Upper lobe of left lung (tissue), 4 donors: ENCODE measurements around the gene UPP2.

Source experiments
- POLR2A ChIP-seq, 4 donors: fragments of 450-650 bp; IDR thresholded peaks; one replicate each; pipeline ENCODE4 v1.5.1; 2016 to 2017; ENCODE audit warnings: antibody characterized with exemption in 4 of 4, mild to moderate bottlenecking in 2 of 4
- POLR2AphosphoS5 ChIP-seq, 2 donors: sonication (generic); formaldehyde crosslinking; IDR thresholded peaks; one replicate each; pipeline ENCODE4 v1.5.1; 2017; ENCODE audit warnings: antibody characterized with exemption in 2 of 2
- TF ChIP-seq, protein P1 (sequence below), 6 experiments: fragments of 450-650 bp in 4 of 6; fragments of 200-600 bp in 2 of 6; sonication (generic) in 2 of 6; IDR thresholded peaks; one replicate each; pipeline ENCODE4 v1.5.1; 2016 to 2019; ENCODE audit warnings: antibody characterized with exemption in 6 of 6

DNA sequence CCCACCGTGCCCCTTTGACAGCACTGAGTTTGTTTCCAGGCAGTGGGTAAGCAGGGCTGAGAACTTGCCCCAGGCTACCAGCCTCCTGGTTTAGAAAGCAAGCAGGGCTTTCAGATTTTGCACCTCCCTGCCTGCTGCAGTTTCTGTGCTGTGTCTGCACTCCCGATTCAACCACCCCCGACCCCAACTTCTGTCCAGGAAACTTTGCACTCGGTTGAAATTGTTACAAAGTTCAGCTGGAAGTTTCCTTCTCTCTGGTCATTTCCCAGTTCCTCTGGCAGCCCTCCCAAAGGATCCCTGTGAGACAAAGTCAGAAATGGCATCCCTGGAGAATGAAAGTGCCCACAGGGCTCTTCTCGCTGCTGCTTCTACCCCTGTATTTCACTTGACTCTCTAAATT is 12.4 kb upstream of the UPP2 start:
- TF ChIP-seq, protein P1, sequence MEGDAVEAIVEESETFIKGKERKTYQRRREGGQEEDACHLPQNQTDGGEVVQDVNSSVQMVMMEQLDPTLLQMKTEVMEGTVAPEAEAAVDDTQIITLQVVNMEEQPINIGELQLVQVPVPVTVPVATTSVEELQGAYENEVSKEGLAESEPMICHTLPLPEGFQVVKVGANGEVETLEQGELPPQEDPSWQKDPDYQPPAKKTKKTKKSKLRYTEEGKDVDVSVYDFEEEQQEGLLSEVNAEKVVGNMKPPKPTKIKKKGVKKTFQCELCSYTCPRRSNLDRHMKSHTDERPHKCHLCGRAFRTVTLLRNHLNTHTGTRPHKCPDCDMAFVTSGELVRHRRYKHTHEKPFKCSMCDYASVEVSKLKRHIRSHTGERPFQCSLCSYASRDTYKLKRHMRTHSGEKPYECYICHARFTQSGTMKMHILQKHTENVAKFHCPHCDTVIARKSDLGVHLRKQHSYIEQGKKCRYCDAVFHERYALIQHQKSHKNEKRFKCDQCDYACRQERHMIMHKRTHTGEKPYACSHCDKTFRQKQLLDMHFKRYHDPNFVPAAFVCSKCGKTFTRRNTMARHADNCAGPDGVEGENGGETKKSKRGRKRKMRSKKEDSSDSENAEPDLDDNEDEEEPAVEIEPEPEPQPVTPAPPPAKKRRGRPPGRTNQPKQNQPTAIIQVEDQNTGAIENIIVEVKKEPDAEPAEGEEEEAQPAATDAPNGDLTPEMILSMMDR (IDR thresholded peaks at IDR 0.05) = no peak
- TF ChIP-seq POLR2AphosphoS5 (IDR thresholded peaks at IDR 0.05) = no peak
- TF ChIP-seq POLR2A (IDR thresholded peaks at IDR 0.05) = no peak
